ENCODE data around the gene SLC39A10.

The SLC39A10 gene

DNA sequence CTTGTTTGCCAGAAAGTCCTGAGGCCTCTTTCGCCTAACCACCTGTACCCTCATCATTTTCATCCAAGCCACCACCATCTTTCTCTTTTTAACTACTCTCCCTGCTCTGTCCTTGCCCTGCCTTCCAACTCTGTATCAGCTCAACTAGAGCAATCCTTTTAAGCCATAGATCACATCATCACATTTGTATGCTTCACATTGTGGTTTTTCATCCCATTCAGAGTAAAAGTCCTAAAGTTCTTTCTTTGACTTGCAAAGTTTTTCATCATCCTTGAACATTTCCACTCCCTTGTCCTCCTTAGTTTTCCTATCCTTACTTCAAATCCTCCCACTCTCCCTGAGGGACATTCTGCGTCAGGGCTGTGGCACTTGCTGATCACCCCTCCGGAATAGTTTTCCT is 73.9 kb downstream of the SLC39A10 start:
- DNase-seq (no peak), ATAC-seq (no peak)

DNA sequence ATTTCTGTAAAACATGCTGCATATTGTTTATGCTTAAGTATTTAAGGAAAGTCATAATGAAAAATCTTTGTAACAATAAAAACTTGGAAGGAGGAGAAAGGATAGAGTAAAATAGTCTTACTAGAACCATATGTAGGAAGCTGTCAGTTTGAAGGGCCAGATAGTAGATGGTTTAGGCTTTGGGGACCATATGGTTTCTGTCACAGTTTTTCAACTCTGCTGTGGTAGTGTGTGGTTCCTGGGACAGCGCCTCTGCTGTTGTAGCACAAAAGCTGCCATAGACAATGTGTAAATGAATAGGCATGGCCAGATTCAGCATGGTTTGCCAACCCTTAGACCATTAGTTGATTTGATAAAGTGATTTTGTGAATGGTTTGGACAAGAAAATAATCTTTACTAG is 75.5 kb downstream of the SLC39A10 start:
- no peak for DNase-seq
- ATAC-seq, result no peak

DNA sequence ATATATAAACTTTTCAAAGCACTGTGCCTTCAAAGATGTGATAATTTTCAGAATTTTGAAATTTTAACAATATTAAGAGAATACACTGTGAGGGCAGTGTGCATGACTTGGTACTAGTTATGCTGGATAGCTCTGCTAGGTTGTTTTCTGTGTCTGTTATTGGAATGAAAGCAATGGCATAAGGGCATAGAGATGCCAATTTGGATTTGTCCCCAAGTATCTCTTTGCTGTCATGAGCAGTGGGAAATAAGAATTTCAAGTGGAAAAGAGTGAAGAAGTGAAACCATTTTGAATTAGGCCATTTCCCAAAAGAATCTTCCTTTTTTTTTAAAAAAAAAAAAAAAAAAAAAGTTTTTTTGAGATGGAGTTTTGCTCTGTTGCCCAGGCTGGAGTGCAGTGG is 76.8 kb downstream of the SLC39A10 start:
- ATAC-seq, result no peak
- no peak for DNase-seq

DNA sequence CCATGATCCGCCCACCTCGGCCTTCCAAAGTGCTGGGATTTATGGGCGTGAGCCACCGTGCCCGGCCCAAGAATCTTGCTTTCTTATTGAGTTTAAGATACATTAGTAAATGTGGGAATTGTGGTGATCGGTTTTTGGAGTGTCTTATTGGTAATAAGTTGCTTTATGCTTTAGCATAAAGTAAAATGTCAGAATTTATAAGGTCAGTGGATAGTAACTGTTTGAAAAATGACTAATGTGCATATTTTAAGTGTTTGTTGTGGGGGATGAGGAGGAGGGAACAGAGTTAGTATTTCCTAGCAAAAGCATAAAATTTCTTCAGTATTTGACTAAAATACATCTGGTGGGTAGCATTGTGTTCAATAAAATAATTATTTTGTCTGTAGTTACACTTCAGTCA is 77.4 kb downstream of the SLC39A10 start:
- no peak for DNase-seq
- no peak for ATAC-seq

DNA sequence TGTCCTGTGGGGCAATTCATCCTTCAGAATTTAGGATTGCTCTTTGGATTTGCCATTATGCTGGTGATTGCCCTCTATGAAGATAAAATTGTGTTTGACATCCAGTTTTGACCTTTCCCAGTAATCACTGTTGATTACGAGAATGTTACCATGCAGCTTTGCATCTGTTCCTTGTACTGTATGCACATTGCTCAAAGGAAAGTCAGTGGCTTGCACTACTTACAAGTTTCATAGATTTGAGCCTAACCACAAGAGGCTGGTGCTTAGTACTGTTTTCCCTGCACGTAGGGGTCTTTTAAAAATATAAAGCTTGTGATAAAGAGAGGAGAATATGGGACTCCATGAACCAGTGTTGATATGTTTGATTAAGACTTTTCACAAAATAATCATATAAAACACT is 77.9 kb downstream of the SLC39A10 start:
- DNase-seq (no peak), ATAC-seq (no peak)

DNA sequence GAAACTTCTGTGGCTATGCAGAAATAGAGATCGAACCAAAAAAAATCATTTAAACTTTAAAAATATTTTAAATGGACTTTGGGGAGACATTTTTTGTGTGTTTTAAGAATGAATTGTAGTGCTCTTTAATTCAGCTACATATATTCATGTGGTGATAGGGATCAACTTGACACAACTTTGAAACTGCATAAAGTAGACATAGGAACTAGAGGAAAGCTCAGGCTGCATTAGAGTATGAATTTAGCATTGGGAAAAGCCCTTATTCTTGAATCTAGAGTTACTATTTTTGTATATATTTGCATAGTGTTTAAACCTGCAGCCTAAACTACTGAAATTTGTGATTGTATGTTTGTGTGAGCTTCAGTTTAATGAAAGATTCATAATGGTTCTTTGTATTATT is 78.3 kb downstream of the SLC39A10 start:
- DNase-seq (no peak), ATAC-seq (no peak)

DNA sequence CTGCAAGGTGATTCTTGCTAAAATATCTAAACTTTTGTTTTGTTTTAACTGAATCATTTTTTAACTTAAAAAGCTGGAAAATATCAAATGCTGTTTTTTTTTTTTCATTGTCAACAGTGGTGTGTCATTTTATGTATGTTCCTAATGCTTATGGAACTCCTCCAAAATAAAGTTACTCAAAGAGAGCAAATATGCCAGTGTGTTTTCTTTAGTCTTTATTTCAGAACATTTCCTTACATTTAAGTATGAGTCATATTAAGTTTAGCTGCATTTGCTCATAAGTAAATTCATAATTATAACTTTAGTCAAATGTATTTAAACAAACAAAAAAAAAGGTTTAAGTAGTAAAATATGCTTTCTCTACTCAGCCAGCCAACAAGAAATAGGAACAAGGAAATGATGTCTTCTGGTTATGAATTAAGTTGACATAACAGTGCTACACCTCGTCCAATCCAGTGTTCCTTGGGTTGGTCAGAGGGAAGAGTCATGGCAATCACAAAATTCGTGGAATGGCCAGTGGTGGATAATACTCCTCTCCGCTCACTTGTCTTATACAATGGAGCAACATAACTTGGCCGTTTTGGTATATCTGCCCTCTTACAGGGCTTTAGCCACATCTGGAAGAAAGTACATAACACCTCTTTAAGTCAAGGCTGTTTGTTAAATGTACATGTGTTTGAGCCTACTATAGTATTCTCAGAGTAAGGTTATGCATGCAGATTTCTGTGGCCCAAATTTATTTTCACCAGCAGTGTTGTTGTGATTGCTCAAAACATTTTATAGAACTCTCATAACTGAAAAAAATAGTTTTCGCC is 80.7 kb downstream of the SLC39A10 start:
- DNase-seq (no peak), ATAC-seq (no peak)

DNA sequence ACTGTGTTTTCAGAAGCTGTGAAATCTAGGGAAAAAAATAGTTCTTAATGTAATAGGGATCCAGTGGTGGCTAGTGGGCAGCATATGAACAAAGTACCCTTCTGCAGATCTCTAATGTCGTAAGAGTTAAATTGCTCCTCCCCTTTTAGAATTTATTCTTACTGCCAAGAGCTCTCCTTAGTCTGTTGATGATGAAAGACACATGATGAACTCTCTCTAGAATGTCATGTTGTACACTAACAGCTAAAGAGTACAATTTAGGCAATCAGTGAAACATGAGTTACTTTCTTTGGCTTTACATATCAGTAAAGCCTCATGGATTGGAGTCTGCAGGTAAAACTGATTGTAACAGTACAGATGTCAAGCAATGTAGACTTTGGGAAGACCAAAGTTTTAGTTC is 84.2 kb downstream of the SLC39A10 start:
- DNase-seq, result no peak
- no peak for ATAC-seq

DNA sequence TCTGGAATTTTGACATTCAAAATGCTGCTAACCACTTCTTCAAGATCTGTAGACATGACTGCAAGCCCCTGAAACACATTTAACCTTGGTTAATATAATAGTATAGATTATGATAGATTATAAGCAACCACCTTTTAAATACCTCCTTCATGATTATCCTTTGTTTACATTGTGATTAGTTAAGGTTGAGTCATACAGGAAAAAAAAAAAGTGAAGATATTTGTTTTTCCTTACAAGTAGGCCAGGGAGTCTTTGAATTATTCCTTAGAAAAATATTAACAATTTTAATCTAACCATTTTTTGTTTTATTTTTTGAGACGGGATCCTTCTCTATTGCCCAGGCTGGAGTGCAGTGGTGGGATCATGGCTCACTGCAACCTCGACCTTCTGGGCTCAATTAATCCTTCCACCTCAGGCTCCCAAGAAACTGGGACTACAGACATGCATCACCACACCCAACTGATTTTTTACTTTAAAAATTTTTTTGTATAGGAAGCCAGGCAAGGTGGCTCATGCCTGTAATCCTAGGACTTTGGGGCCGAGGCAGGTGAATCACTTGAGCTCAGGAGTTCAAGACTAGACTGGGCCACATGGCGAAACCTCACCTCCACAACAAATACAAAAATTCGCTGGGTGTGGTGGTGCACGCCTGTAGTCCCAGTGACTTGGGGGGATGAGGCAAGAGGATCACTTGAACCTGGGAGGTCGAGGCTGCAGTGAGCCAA is 99.4 kb downstream of the SLC39A10 start:
- ATAC-seq (no peak), DNase-seq (no peak)

DNA sequence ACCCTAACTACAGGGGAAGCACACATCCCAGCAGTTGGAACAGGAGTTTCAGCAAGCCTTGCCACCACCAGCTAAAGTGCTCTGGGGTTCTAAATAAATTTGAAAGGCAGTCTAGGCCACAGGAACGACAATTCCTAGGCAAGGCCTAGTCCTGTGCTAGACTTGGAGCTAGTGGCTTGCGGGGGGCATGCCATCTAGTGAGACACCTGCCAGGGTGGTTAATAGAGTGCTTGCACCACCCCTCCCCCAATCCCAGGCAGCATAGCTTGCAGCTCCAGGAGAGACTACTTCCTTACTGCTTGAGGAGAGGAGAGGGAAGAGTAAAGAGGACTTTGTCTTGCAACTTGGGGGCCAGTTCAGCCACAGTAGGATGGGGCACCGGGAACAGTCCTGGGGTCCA is 101.8 kb downstream of the SLC39A10 start:
- no peak for DNase-seq
- ATAC-seq, result no peak

DNA sequence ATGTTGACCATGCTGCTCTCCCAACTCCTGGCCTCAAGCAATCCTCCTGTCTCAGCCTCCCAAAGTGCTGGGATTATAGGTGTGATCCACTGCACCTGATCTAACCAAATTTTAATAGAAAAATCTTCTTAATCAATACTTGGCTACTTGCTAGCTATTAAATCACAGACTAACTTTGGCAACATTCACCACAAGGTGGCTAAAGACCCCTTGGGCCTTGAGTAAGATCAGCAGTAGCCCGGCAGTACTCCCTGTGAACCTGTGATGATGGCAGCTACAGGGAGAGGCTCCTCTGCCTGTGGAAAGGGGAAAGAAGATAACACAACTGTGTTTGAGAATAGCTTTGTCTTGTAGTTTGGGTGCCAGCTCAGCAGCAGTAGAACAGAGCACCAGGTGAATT is 102.9 kb downstream of the SLC39A10 start:
- no peak for DNase-seq
- ATAC-seq, result no peak

DNA sequence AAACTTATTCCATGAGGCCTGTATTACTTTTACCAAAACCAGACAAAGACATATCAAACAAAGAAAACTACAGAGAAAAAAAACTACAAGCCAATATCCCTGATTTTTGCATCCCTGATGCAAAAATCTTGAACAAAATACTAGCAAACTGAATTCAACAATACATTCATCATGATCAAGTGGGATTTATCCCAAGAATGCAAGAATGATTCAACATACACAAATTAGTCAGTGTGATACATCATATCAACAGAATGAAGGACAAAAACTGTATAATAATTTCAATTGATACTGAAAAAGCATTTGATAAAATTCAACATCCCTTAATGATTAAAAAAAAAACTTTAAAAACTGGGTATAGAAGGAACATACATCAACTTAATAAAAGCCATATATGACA is 106.8 kb downstream of the SLC39A10 start:
- no peak for DNase-seq
- ATAC-seq, result no peak

DNA sequence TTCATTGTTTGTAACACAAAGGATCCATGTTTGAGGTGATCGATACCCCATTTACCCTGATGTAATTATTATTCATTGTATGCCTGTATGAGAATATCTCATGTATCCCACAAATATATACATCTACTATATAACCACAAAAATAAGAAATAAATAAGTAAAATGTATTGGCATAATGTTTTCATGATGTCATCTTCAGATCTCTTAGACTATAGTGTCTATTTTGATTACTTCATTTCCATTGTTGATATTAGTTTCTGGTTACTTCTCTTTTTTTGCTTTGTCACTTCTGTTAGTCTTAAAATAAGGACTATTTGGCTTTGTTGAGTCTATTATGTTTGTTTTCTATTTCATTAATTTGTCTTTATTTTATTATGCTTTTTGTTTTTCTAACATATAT is 109.7 kb downstream of the SLC39A10 start:
- ATAC-seq, result no peak
- DNase-seq, result no peak

DNA sequence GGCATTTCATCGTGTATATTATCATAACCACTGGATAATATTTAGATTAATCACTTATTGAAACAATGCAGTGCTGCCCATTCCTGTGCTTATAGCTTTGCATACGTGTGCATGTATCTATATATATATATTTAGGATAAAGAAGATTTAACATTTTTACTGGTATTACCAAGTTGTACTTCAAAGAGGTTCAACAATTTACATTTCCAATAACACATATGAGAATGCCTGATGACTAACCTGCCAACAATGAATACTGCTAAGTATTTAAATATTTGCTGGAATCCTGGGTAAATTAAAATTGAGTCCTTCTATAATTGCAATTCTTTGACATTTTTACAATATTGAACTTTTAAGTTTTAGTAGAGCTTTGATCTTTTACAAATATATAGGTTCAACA is 111.4 kb downstream of the SLC39A10 start:
- DNase-seq, result no peak
- ATAC-seq, result no peak

DNA sequence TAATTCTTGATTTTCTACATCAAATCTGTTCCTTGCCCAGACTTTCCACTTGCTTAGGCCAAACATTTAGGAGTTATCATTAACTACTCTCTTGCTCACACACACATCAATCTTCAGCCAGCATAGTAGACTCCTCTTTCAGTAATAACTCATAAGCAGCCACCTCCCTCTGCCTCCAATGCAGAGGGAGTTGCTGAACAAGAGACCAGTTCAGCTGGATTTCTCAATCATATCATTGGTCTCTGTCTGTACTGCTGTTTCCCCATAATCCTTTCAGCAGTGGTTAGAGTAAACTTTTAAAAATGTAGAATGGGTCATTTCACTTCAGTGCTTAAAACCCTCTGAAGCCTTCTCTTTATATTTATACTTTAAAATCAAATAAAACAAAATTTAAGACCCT is 112.9 kb downstream of the SLC39A10 start:
- DNase-seq (no peak), ATAC-seq (no peak)

DNA sequence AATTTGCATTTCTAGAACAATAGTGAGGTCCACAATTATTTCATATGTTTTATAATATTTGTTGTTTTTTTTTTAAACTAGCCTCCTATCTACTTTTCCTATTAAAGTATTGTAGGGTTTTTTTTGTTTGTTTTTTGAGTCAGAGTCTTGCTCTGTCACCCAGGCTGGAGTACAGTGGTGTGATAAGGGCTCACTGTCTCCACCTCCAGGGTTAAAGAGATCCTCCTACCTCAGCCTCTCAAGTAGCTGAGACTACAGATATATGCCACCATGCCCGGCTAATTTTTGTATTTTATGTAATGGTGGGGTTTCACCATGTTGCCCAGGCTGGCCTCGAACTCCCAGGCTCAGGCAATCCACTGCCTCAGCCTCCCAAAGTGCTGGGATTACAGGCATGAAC is 122.5 kb downstream of the SLC39A10 start:
- DNase-seq, result no peak
- no peak for ATAC-seq

DNA sequence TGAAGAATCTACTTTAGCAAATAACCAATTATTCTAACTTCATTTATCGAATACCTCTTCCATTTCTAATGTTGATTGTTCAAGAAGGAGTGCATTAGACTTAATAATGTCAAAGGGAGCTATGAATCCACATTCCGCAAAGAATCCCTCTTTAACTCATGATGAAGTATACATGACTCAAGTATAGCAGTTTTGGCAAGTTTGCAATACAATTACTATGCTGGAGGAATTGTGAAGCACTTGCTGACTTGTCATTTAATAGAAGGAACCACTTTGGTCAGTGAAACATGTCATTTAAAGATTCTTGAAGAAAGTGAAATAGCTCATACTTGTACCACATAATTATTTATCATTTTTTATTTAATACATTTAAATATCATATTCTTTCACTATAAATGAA is 125.1 kb downstream of the SLC39A10 start:
- no peak for ATAC-seq
- no peak for DNase-seq

Data from stimulated activated naive CD8-positive, alpha-beta T cell treated with anti-CD3 and anti-CD28 coated beads, Interleukin-15, Interleukin-2, amounts not matched to agents 100 U/mL and 50 U/mL, for 24 hours (primary cell).